Kidney glomerular epithelial cell (primary cell): ENCODE data around the gene GNAO1.

Source experiments
- DNase-seq: peaks from one replicate; lab custom pipeline; 2025; lab: John Stamatoyannopoulos, UW

Gene GNAO1

GRCh38 chr16:56336071-56336688 is 144.9 kb downstream of the GNAO1 start:
- DNase-seq, result no peak

- DNase-seq, result no peak
Measured at GRCh38 chr16:56336711-56337110, 145.4 kb downstream of the GNAO1 start.

- DNase-seq, result no peak
Measured at GRCh38 chr16:56337131-56337857, 146.0 kb downstream of the GNAO1 start.

GRCh38 chr16:56337858-56338325 is 146.6 kb downstream of the GNAO1 start:
- DNase-seq, result no peak

GRCh38 chr16:56338566-56339318 is 147.5 kb downstream of the GNAO1 start:
- no peak for DNase-seq

GRCh38 chr16:56339431-56340195 is 148.3 kb downstream of the GNAO1 start:
- no peak for DNase-seq

GRCh38 chr16:56340416-56340815 is 149.1 kb downstream of the GNAO1 start:
- no peak for DNase-seq

- DNase-seq, result no peak
Measured at GRCh38 chr16:56340864-56341365, 149.6 kb downstream of the GNAO1 start.

GRCh38 chr16:56341656-56342399 is 150.5 kb downstream of the GNAO1 start:
- DNase-seq, result no peak

- no peak for DNase-seq
Measured at GRCh38 chr16:56343661-56344517, 152.6 kb downstream of the GNAO1 start.

GRCh38 chr16:56344518-56345405 is 153.5 kb downstream of the GNAO1 start:
- DNase-seq, result no peak

- no peak for DNase-seq
Measured at GRCh38 chr16:56345406-56346050, 154.2 kb downstream of the GNAO1 start.

GRCh38 chr16:56346131-56346890 is 155.0 kb downstream of the GNAO1 start:
- DNase-seq, result no peak

GRCh38 chr16:56347166-56347565 is 155.9 kb downstream of the GNAO1 start:
- DNase-seq, result no peak

- DNase-seq, result no peak
Measured at GRCh38 chr16:56347670-56348069, 156.4 kb downstream of the GNAO1 start.

GRCh38 chr16:56348168-56349085 is 157.1 kb downstream of the GNAO1 start:
- no peak for DNase-seq

GRCh38 chr16:56349086-56349415 is 157.8 kb downstream of the GNAO1 start:
- no peak for DNase-seq
